Measurements from ENCODE around the gene C1orf174.

C1orf174 gene

GRCh38 chr1:3940754-3941345 lies 40.8 kb upstream of the C1orf174 start:
- H3K27ac ChIP-seq = no peak overlapping the region
- H3K9ac ChIP-seq = no peak overlapping the region
- H3K4me1 ChIP-seq (ENCODE audit: low read depth, poor library complexity, severe bottlenecking) = no peaks in the 10 kb centered on the region
- no peak overlapping the region for H3K4me2 ChIP-seq
- H3K79me2 ChIP-seq (ENCODE audit: insufficient read depth, low read depth) = no peaks in the 10 kb centered on the region
- no peak overlapping the region for H3K4me3 ChIP-seq (IDR thresholded peaks at IDR 0.05; ENCODE audit: insufficient read depth, low read depth, low read length)
- no peak overlapping the region for H2AFZ ChIP-seq (ENCODE audit: low read depth)
- H3K36me3 ChIP-seq (ENCODE audit: insufficient read depth) = no peaks in the 10 kb centered on the region
- peaks cover 73% of the 10 kb centered on the region for H3K27me3 ChIP-seq (ENCODE audit: insufficient read depth, low read depth)
- H4K20me1 ChIP-seq (ENCODE audit: insufficient read depth) = no peaks in the 10 kb centered on the region
- TF ChIP-seq CTCF (conservative IDR thresholded peaks at IDR 0.05; ENCODE audit: low read depth, low read length) = no peak

GRCh38 chr1:3940081-3940753 lies 40.1 kb upstream of the C1orf174 start:
- no peak overlapping the region for H3K27ac ChIP-seq
- no peaks in the 10 kb centered on the region for H3K36me3 ChIP-seq (ENCODE audit: insufficient read depth)
- peaks cover 72% of the 10 kb centered on the region for H3K27me3 ChIP-seq (ENCODE audit: insufficient read depth, low read depth)
- no peak overlapping the region for H3K4me2 ChIP-seq
- no peak for TF ChIP-seq CTCF (conservative IDR thresholded peaks at IDR 0.05; ENCODE audit: low read depth, low read length)
- no peaks in the 10 kb centered on the region for H3K79me2 ChIP-seq (ENCODE audit: insufficient read depth, low read depth)
- H3K9ac ChIP-seq = no peak overlapping the region
- H3K4me3 ChIP-seq (IDR thresholded peaks at IDR 0.05; ENCODE audit: insufficient read depth, low read depth, low read length) = no peak overlapping the region
- no peak overlapping the region for H2AFZ ChIP-seq (ENCODE audit: low read depth)
- no peaks in the 10 kb centered on the region for H3K4me1 ChIP-seq (ENCODE audit: low read depth, poor library complexity, severe bottlenecking)
- no peaks in the 10 kb centered on the region for H4K20me1 ChIP-seq (ENCODE audit: insufficient read depth)

- H3K36me3 ChIP-seq (ENCODE audit: insufficient read depth) = no peaks in the 10 kb centered on the region
- peaks cover 73% of the 10 kb centered on the region for H3K27me3 ChIP-seq (ENCODE audit: insufficient read depth, low read depth)
- no peak overlapping the region for H3K4me3 ChIP-seq (IDR thresholded peaks at IDR 0.05; ENCODE audit: insufficient read depth, low read depth, low read length)
- H3K9ac ChIP-seq = no peak overlapping the region
- no peak for TF ChIP-seq CTCF (conservative IDR thresholded peaks at IDR 0.05; ENCODE audit: low read depth, low read length)
- H2AFZ ChIP-seq (ENCODE audit: low read depth) = no peak overlapping the region
- no peaks in the 10 kb centered on the region for H4K20me1 ChIP-seq (ENCODE audit: insufficient read depth)
- no peaks in the 10 kb centered on the region for H3K79me2 ChIP-seq (ENCODE audit: insufficient read depth, low read depth)
- no peaks in the 10 kb centered on the region for H3K4me1 ChIP-seq (ENCODE audit: low read depth, poor library complexity, severe bottlenecking)
- no peak overlapping the region for H3K27ac ChIP-seq
- H3K4me2 ChIP-seq = no peak overlapping the region
These were observed 39.4 kb upstream of the C1orf174 start for GRCh38 chr1:3939242-3940080.

- TF ChIP-seq CTCF (conservative IDR thresholded peaks at IDR 0.05; ENCODE audit: low read depth, low read length) = no peak
- Histone ChIP-seq H3K27me3 (ENCODE audit: insufficient read depth, low read depth) (peaks cover 51% of the 10 kb centered on the region), H2AFZ (ENCODE audit: low read depth) (no peak overlapping the region), H3K4me1 (ENCODE audit: low read depth, poor library complexity, severe bottlenecking) (no peaks in the 10 kb centered on the region), H3K9ac (no peak overlapping the region), H3K36me3 (ENCODE audit: insufficient read depth) (no peaks in the 10 kb centered on the region), H4K20me1 (ENCODE audit: insufficient read depth) (no peaks in the 10 kb centered on the region), H3K27ac (no peak overlapping the region), H3K4me3 (IDR thresholded peaks at IDR 0.05; ENCODE audit: insufficient read depth, low read depth, low read length) (no peak overlapping the region), H3K79me2 (ENCODE audit: insufficient read depth, low read depth) (no peaks in the 10 kb centered on the region), H3K4me2 (no peak overlapping the region)
These were observed 32.3 kb upstream of the C1orf174 start for GRCh38 chr1:3932156-3932919.

Measured in KMS-11 (cell line).